HCT116 (cell line): ENCODE results near the gene LAMC3. TPM values are rescaled to one million over a fixed set of nuclear protein-coding genes. Genes with fewer than 3 reads are reported as not detected.

Experiments
- ATAC-seq: fragments of 200-7000 bp; cut with Tn5 transposase; 2 replicates; pipeline ENCODE4 v1.9.1; 2020; ENCODE audit warnings: mild to moderate bottlenecking, moderate library complexity
- BruUV-seq: library from RNA; stranded (reverse); fragments of 400-500 nt; replicated peaks from 2 replicates; lab custom pipeline; 2021; lab: Mats Ljungman, UMichigan
- CTCF ChIA-PET: fragments of 300-600 bp; sonication (Branson Sonifier 250); formaldehyde crosslinking; loops from one replicate; lab custom pipeline; 2021; ENCODE audit warnings: antibody characterized with exemption; lab: Charles Lee
- POLR2A ChIA-PET: fragments of 300-600, 350-600 bp; sonication (Branson Sonifier 250); formaldehyde crosslinking; loops from one replicate; lab custom pipeline; 2021; ENCODE audit warnings: antibody characterized with exemption; lab: Charles Lee
- RAD21 ChIA-PET, 2 experiments: fragments of 300-600 bp; sonication (Branson Sonifier 250); formaldehyde crosslinking; loops; one replicate each; lab custom pipeline; 2023; ENCODE audit warnings: low total read pairs in 2 of 2; ENCODE audit not compliant: uncharacterized antibody in 2 of 2, unreplicated experiment in 2 of 2, low non-redundant PET in 1 of 2; lab: Charles Lee
- DNase-seq: peaks from one replicate; pipeline ENCODE4 v3.0.0-alpha.2; 2010; ENCODE audit warnings: low read depth, low spot score
- H2AFZ ChIP-seq: fragments of 200-600 bp; shearing (Covaris generic), sonication (generic); 2 replicates; pipeline ENCODE4 v1.6.1; 2017; ENCODE audit warnings: low read depth, mixed run types, mixed read lengths, antibody characterized with exemption, low read length; ENCODE audit not compliant: poor library complexity, severe bottlenecking
- H3K27ac ChIP-seq: 2 replicates; pipeline ENCODE4 v1.5.1; 2012; ENCODE audit warnings: low read depth, low read length
- H3K27me3 ChIP-seq: fragments of 200-600 bp; sonication (generic); 2 replicates; pipeline ENCODE4 v1.6.1; 2016; ENCODE audit warnings: mixed run types, low read length, mixed read lengths; ENCODE audit not compliant: insufficient read depth
- H3K36me3 ChIP-seq, 2 experiments: fragments of 200-500 bp in 1 of 2; fragments of 200-600 bp in 1 of 2; sonication (Bioruptor generic) in 1 of 2; sonication (generic) in 1 of 2; 2 replicates each; pipeline versions ENCODE4 v1.5.1 to v1.6.1; 2014 to 2016; ENCODE audit warnings: low read length in 2 of 2, inconsistent platforms in 1 of 2, mixed read lengths in 1 of 2, mixed run types in 1 of 2; ENCODE audit not compliant: insufficient read depth in 2 of 2, control insufficient read depth in 1 of 2
- H3K4me1 ChIP-seq, 2 experiments: fragments of 200-600 bp in 1 of 2; sonication (generic) in 1 of 2; 2 replicates each; pipeline versions ENCODE4 v1.5.1 to v1.6.1; 2012 to 2017; ENCODE audit warnings: low read length in 2 of 2, inconsistent platforms in 1 of 2, mild to moderate bottlenecking in 1 of 2, mixed read lengths in 1 of 2, mixed run types in 1 of 2, moderate library complexity in 1 of 2; ENCODE audit not compliant: insufficient read depth in 2 of 2, control insufficient read depth in 1 of 2
- H3K4me2 ChIP-seq: fragments of 200-600 bp; sonication (generic); 2 replicates; pipeline ENCODE4 v1.6.1; 2017; ENCODE audit warnings: mixed run types, low read length, mixed read lengths
- H3K4me3 ChIP-seq, 2 experiments: fragments of 200-600 bp in 1 of 2; sonication (generic) in 1 of 2; replicated peaks in 1 of 2; 2 replicates each; pipeline ENCODE4 v1.5.1; 2011 to 2016; ENCODE audit warnings: low read length in 2 of 2, control low read depth in 1 of 2, low read depth in 1 of 2, mild to moderate bottlenecking in 1 of 2, mixed read lengths in 1 of 2, mixed run types in 1 of 2
- H3K79me2 ChIP-seq: fragments of 200-600 bp; sonication (generic); 2 replicates; pipeline ENCODE4 v1.6.1; 2017; ENCODE audit warnings: mild to moderate bottlenecking, mixed run types, low read length, moderate library complexity, mixed read lengths; ENCODE audit not compliant: insufficient read depth
- H3K9ac ChIP-seq: fragments of 200-600 bp; sonication (generic); 2 replicates; pipeline ENCODE4 v1.6.1; 2016; ENCODE audit warnings: low read length, mixed read lengths
- H3K9me2 ChIP-seq: fragments of 200-600 bp; sonication (generic), shearing (Covaris generic); 2 replicates; pipeline ENCODE4 v1.6.1; 2017; ENCODE audit warnings: mixed run types, mild to moderate bottlenecking, moderate library complexity; ENCODE audit not compliant: insufficient read depth
- H3K9me3 ChIP-seq, 2 experiments: fragments of 200-500 bp in 1 of 2; fragments of 200-600 bp in 1 of 2; sonication (Bioruptor generic) in 1 of 2; sonication (generic) in 1 of 2; 2 replicates each; pipeline ENCODE4 v1.6.1; 2014 to 2017; ENCODE audit warnings: low read length in 2 of 2, mixed read lengths in 2 of 2, inconsistent platforms in 1 of 2, low read depth in 1 of 2, mild to moderate bottlenecking in 1 of 2, mixed run types in 1 of 2, moderate library complexity in 1 of 2; ENCODE audit not compliant: control insufficient read depth in 1 of 2, insufficient read depth in 1 of 2
- H4K20me1 ChIP-seq: fragments of 200-600 bp; sonication (generic), shearing (Covaris generic); 2 replicates; pipeline ENCODE4 v1.6.1; 2017; ENCODE audit warnings: mixed run types, mild to moderate bottlenecking, moderate library complexity; ENCODE audit not compliant: insufficient read depth
- CBX3 ChIP-seq: IDR thresholded peaks from 2 replicates; pipeline ENCODE4 v1.6.1; 2012; ENCODE audit warnings: low read depth
- CEBPB ChIP-seq: IDR thresholded peaks from 2 replicates; pipeline ENCODE4 v1.6.1; 2012; ENCODE audit warnings: low read depth
- CTCF ChIP-seq, 3 experiments: fragments of 200-600 bp in 1 of 3; sonication (generic) in 1 of 3; IDR thresholded peaks in 2 of 3; conservative IDR thresholded peaks in 1 of 3; 2 replicates each; pipeline ENCODE4 v1.5.1; 2012 to 2017; ENCODE audit warnings: low read depth in 2 of 3, low read length in 2 of 3, antibody characterized with exemption in 1 of 3, borderline replicate concordance in 1 of 3, control low read depth in 1 of 3, mild to moderate bottlenecking in 1 of 3, mixed read lengths in 1 of 3, mixed run types in 1 of 3, moderate library complexity in 1 of 3; ENCODE audit not compliant: insufficient read depth in 1 of 3
- EGR1 ChIP-seq: IDR thresholded peaks from 2 replicates; pipeline ENCODE4 v1.6.1; 2012; ENCODE audit warnings: low read depth
- EZH2 ChIP-seq: fragments of 200-600 bp; sonication (generic); IDR thresholded peaks from 2 replicates; pipeline ENCODE4 v1.6.1; 2017; ENCODE audit warnings: antibody characterized with exemption, mixed run types
- JUND ChIP-seq: IDR thresholded peaks from 2 replicates; pipeline ENCODE4 v1.6.1; 2012
- POLR2AphosphoS5 ChIP-seq: IDR thresholded peaks from 2 replicates; pipeline ENCODE4 v1.6.1; 2011; ENCODE audit warnings: mild to moderate bottlenecking, low read depth, low read length, moderate library complexity
- TCF7L2 ChIP-seq: IDR thresholded peaks from 2 replicates; pipeline ENCODE4 v1.7.0; 2011; ENCODE audit warnings: borderline replicate concordance, inconsistent platforms; ENCODE audit not compliant: insufficient read depth, insufficient read length; ENCODE audit errors: extremely low read depth
- intact Hi-C: fragments of 100-400 bp; cut with micrococcal nuclease; formaldehyde crosslinking; loops from 2 replicates; pipeline ENCODE4 v1.10.0; 2022
- total RNA-seq: library from RNA; stranded (reverse); gene quantifications from one replicate; pipeline ENCODE4 v1.2.1, GENCODE V29; 2021; ENCODE audit not compliant: unreplicated experiment

LAMC3 gene
- total RNA-seq, 1 experiment from 2014 or later, result 7.7 TPM

- H3K27me3 ChIP-seq, result peaks cover 3% of the 10 kb centered on the region; the same call in 1 of the 2 replicates
- ChIA-PET POLR2A (no interaction called here), CTCF (interaction anchor here (0.7 kb wide), 1 partner anchor 71 kb away, joined by 6 read pairs; no protein-coding TSS in a partner anchor)
- H3K4me1 ChIP-seq, result no peaks in the 10 kb centered on the region
- no peak overlapping the region for H3K4me2 ChIP-seq
- no peak overlapping the region for H3K27ac ChIP-seq
- no peak for ATAC-seq
- TF ChIP-seq CEBPB, result no peak
- TF ChIP-seq TCF7L2, result no peak
- TF ChIP-seq CBX3, result no peak
- TF ChIP-seq POLR2AphosphoS5, result no peak
- no peak for TF ChIP-seq JUND
- no peak for TF ChIP-seq EZH2
- TF ChIP-seq EGR1, result no peak
- no peak for TF ChIP-seq CTCF (IDR thresholded peaks at IDR 0.05 in 2 of 3, conservative IDR thresholded peaks at IDR 0.05 in 1 of 3; ENCODE audit: borderline replicate concordance in 1 of 3, insufficient read depth in 1 of 3, low read depth in 2 of 3, low read length in 2 of 3)
- TF ChIP-seq, all 23 proteins: peak for 0
- no peak overlapping the region for H3K9ac ChIP-seq
- no peak for DNase-seq
- no peaks in the 10 kb centered on the region for H3K79me2 ChIP-seq
- BruUV-seq, result no TSS peak
- intact Hi-C loops, result no loop called here
- no peaks in the 10 kb centered on the region for H3K9me2 ChIP-seq
- H3K36me3 ChIP-seq, result no peaks in the 10 kb centered on the region
- H3K4me3 ChIP-seq, result no peak overlapping the region
- RAD21 ChIA-PET, result no interaction called here
- no peak overlapping the region for H2AFZ ChIP-seq
- H4K20me1 ChIP-seq, result no peaks in the 10 kb centered on the region
- H3K9me3 ChIP-seq, result no peaks in the 10 kb centered on the region
These were observed 32.8 kb upstream of the LAMC3 start for GRCh38 chr9:130975932-130976841.
